T-helper 1 cell treated with Interleukin-12 subunit alpha and Interleukin-12 subunit beta and Interleukin-4 antibody, amounts not matched to agents 30 ng/mL and 1 ng/mL, for 36 hours (primary cell): ENCODE data around the gene SOAT2. TPM values are rescaled to one million over a fixed set of nuclear protein-coding genes. Genes with fewer than 3 reads are reported as not detected.
"Not testable (repeated sequence)": the region's sequence is repeated elsewhere in the genome, so short reads cannot be mapped to it uniquely, and the experiment has no call there.

Experiments
- intact Hi-C: fragments of 100-400 bp; cut with micrococcal nuclease; formaldehyde crosslinking; loops from one replicate; pipeline ENCODE4 v1.15.1; 2024
- total RNA-seq: library from RNA; stranded (reverse); gene quantifications from 2 replicates; pipeline ENCODE4 v1.2.3, GENCODE V29; 2022

SOAT2 gene
- total RNA-seq, 1 donor from 2014 or later, result not detected

DNA sequence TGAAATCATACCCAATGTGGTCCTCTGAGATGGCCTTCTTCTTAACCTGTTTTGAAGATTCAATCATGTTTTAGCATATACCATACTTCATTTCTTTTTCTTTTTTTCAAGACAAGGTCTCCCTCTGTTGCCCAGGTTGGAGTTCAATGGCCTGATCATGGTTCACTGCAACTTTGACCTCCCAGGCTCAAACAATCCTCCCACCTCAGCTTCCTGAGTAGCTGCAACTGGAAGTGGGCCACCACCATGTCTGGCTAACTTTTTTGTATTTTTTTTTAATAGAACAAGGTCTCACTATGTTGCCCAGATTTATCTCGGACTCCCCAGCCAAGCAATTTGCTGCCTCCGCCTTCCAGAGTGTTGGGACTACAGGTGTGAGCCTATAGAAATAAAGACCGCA lies 30.4 kb downstream of the SOAT2 start:
- intact Hi-C loops, result no loop called here

DNA sequence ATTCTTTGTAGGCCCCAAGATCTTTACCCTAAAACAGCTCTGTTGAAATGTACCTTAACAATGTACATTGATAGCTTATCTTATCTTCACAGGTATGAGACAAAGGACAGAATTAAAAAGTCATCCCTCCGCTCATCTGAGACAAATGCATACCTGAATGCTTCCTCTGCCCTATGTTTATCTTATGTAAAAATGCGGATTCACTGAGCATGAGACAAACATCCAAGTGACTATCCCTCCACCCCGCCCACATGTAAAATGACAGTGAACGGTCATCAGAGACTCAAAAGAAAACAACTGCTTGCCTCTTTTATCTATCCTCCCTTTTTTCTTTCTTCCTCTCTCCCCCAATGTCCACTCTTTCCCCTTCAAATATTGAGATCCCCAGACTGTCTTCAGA lies 40.1 kb downstream of the SOAT2 start:
- intact Hi-C loops, result no loop called here

DNA sequence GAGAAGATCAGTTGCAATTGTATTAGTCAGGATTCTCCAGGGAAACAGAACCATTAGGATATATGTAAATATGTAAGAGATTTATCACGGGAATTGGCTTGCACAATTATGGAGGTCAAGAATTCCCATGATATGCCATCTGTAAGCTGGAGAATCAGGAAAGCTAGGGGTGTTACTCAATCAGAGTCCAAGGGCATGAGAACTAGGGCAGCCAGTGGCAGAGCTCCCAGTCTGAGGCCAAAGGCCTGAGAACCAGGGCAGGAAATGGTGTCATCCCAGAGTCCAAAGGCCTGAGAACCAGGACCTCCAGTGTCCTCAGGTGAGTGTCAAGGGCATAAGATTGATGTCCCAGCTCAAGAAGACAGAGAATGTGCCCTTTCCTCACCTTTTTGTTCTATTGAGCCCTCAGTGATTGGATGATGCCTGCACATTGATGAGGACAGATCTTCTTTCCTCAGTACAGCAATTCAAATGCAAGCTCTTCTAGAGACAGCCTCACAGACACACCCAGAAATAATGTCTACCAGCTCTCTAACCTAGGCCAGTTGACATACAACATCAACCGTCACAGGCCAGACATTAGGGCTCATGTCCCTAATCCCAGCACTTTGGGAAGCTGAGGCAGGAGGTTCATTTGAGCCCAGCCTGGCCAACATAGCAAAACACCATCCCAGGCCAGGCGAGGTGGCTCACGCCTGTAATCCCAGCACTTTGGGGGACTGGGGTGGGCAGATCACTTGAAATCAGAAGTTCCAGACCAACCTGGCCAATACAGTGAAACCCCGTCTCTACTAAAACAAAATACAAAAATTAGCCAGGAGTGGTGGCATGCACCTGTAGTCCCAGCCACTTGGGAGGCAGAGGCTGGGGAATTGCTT lies 42.3 kb downstream of the SOAT2 start:
- intact Hi-C loops, result no loop called here

DNA sequence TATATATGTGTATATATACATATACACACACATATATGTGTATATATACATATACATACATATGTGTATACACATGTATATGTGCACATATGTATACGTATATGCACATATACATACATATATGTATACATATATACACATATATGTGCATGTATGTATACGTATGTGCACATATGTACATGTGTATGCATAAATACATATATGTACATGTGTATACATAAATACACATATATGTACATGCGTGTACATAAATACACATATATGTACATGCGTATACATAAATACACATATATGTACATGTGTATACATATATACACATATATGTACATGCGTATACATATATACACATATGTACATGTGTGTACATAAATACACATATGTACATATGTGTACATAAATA lies 43.9 kb downstream of the SOAT2 start:
- intact Hi-C loops, result no loop called here

DNA sequence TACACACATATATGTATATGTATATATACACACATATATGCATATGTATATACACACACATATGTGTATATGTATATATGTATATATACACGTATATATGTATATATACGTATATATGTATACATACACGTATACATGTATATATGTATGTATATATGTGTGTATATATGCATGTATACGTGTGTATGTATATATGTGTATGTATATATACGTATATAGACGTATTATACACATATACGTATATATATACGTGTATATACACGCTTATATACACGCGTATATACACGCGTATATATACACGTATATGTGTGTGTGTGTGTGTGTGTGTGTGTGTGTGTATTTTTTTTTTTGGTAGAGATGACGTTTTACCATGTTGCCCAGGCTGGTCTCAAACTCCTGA lies 44.4 kb downstream of the SOAT2 start:
- intact Hi-C loops, result no loop called here

DNA sequence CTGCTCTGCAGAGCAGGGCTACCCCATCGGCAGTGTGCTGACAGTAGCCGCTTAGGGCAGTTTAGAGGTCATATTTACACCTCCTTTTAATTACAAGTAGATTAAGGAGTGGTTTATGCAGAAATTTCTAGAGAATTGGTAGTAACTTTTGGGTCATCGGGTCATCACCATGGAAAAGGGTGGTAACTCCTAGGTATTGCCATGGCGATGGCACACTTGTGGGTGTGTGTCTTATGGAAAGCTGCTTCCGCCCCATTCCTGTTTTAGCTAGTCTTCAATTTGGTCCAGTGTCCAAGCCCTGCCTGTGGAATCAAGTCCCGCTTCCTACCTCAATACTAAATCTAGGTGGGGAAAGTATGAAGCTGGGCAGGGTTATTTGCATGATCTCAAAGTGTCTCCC lies 47.8 kb downstream of the SOAT2 start:
- intact Hi-C loops, result no loop called here

DNA sequence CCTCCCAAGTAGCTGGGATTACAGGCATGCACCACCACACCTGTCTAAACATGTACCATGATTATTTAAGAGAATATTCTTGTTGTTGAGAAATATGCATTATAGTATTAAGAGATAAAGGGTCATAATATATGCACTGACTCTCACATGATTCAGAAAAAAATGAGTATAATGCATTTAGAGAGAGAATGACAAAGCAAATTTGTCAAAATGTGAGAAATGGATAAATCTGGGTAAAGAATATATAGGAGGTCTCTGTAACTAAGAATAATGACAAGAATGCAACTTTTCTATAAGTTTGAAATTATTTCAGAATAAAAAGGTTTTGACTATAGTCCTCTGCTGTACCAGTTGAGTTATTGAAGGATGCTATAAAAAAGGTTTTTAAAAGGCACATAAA lies 49.1 kb downstream of the SOAT2 start:
- intact Hi-C loops, result no loop called here

DNA sequence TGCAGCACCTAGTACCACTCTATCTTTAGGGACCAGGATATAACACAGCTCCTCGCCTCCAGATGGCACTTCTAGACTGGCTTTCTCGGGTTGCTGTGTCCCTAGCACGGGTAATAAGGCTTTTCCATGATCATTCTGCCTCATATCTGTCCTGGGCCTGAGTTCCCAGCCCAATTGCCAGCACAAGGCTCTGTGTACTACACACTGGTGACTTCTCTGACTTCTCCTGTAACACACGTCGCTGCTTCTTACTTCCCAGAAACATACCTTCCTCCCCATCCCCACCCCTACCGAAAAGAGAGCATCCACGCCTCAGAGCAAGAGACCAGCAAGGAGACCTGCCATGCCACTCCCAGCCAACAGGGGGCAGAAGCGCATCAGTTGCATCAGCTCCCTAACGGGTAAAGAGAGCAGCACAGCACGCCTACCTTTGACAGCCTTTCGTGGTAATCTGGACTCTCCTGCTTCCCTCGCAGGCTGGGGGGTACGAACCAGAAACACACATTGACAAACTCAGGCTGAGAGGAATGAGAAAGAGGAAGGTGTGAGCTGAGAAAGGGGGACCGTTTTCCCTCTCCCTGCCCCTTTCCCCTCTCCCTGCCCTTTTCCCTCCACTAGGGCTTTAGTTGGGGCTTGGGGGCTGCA lies 56.0 kb downstream of the SOAT2 start:
- intact Hi-C loops, result loop anchor here (1.0 to 2.0 kb wide), 13 partner anchors 21 to 262 kb away; partner anchors contain the start of genes AAAS, CSAD, ESPL1 and MYG1

DNA sequence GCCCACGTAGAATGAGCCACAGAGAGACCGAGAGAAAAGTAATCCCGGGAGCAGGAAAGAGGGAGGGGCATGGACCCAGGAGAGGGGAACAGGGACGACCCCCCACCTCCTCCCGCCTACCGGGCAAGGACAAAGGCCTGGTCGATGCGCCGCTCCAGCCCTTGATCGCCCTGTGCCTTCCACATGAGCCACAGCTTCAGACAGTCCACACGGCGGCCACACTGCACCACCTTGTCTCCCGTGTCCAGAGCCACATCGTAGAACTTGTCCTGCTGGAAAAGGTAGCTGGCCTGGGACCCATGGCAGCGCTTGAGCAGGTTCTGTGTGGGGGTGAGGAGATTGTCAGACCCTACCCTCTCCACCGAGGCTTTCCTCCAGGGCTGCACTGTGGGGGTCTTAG lies 56.7 kb downstream of the SOAT2 start:
- intact Hi-C loops, result loop anchor here (1.0 to 2.0 kb wide), 13 partner anchors 20 to 261 kb away; partner anchors contain the start of genes AAAS, CSAD, ESPL1 and MYG1

DNA sequence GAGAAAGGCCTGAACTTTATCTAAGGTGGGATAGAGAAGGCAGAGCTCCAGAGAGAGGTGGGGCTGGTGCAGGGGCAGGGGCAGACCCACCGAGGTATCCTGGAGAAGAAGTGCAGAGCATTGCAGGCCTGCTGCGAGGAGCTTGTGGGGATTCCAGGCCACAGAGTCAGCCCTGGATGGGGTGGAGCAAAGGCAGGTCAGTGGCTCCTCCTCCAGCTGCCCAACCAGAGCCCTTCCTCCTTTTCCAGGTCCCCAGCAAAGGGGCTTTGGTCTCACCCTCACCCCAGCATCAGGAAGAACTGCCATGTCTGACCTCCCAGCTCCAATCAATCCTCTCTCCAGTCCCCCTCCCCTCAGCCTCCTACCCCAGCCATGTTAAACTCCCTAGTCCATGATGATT lies 57.4 kb downstream of the SOAT2 start:
- intact Hi-C loops, result no loop called here

DNA sequence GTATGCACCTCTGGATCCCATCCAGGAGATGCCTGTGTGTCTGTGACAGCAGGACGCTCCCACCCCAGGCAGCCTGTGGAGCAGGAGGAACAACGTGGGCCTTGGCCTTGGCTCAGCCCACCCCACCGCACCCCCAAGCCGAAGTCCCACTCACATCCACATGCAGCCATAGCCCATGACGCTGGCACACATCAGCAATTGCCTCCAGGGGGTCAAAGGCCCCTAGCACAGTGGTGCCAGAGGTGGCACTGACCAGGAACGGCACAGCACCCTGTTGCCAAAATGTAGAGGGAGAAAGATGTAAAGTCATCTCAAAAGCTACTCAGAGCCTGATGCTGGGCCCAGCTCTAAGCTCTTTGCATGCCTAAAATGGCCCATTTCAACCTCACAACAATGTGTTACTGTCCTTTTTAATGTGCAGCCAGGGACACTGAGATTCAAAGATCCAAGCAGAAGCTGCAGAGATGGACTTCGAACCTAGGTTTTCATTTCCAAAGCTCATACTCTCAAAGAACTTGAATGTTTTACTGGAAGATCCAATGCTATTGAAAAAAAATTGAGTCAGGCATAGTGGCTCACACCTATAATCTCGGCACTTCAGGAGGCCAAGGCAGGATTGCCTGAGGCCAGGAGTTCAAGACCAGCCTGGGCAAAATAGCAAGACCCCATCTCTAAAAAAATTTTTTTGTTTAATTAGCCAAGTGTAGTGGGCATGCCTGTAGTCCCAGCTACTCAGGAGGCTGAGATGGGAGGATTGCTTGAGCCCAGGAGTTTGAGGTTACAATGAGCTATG lies 58.0 kb downstream of the SOAT2 start:
- intact Hi-C loops, result no loop called here

DNA sequence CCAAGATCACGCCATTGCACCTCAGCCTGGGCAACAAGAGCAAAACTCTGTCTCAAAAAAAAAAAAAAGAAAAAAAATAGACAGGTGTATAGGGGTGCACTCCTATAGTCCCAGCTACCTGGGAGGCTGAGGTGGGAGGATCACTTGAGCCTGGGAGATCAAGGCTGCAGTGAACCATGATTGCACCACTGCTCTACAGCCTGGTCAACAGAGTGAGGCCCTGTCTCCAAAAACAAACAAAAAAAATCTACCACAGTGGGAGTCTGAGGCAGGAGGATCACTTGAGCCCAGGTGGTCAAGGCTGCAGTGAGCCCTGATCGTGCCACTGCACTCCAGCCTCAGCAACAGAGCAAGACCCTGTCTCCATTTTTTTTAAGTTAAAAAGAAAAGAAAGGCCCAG lies 59.7 kb downstream of the SOAT2 start:
- intact Hi-C loops, result not testable (repeated sequence)

DNA sequence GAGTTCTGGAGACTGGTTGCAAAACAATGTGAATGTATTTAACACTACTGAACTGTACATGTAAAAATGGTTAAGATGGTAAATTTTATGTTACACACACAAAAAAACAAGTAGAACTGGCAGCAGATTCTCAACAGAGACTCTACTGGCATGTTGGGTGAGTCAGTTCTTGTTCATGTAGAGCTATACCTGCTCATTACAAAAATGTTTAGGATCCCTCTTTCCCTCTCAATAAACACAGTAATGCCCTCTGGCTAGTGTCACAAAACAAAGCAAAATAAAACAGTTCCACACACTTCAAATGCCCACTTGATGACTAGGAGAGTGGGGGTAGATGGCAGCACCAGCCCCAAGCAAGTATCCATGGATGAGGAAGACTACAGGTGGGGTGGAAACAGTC lies 63.6 kb downstream of the SOAT2 start:
- intact Hi-C loops, result no loop called here

DNA sequence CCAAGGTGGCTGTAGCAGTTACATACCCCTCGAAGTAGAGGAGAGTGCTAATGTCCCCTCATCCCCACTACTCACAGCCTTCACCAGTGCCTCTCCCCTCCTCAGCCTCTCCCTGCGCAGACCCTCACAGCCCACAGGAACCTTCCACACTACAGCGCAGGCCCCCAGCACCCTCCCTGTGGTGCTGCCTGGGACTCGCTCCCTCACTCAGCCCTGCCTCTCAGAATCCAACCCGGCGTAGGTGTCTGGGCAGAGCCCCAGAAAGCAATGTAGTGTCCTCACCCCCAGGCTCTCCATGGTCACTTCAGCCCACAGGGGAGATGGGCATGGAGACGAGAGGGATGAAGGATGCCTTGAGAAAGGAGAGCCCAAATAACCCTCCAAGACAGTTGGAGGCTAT lies 66.4 kb downstream of the SOAT2 start:
- intact Hi-C loops, result no loop called here

DNA sequence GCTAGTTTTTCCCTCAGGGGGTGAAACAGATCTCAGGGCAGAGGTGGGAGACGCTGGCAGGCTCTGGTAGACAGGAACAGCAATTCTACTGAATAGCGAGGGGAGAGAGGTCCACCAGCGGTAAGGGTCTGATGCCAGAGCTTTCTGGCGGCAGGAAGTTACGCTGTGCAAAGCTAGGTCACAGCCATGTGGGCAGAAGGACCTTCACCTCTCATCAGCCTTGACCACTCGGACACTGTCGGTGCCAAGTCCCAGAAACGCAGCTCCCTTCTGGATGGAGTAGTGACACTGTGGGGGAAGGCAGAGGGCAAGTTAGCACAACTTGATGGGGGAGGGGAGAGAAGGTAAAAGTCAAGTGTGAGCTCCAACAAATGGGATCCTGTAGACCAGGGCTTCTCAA lies 66.9 kb downstream of the SOAT2 start:
- intact Hi-C loops, result no loop called here

DNA sequence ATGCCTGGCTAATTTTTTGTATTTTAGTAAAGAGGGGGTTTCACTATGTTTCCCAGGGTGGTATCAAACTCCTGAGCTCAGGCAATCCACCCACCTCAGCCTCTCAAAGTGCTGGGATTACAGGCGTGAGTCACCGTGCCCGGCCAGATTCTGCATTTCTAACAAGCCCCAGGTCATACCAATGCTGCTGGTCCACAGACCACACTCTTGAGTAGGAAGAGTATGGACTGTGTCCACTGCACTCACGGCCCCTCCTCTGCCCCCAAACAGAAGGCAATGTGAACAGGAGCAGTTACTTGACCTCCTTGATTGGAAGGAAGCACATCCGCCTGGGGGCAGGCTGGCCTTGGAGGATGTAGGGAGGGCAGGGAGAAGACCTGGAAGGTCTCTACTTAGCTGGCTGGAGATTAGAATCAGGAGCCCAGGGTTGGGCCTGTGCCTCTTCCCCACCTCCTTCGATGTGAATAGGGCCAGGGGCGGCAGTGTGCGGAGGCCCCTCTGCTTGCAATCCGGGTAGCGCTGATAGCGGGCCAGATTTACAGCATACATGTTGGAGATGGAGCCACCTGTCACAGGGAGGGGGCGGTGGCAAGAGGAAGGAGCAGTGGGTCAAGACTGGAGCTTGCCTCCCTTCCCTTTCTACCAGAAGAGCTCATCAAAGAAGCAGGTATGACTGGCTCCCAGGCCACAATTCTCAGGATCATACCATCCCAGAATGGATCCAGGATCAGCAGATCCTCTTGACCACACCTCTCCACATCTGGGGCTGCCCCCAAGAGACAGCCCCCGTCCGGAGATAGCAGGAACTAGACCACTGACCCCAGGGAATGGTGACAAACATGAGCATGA lies 67.8 kb downstream of the SOAT2 start:
- intact Hi-C loops, result no loop called here

DNA sequence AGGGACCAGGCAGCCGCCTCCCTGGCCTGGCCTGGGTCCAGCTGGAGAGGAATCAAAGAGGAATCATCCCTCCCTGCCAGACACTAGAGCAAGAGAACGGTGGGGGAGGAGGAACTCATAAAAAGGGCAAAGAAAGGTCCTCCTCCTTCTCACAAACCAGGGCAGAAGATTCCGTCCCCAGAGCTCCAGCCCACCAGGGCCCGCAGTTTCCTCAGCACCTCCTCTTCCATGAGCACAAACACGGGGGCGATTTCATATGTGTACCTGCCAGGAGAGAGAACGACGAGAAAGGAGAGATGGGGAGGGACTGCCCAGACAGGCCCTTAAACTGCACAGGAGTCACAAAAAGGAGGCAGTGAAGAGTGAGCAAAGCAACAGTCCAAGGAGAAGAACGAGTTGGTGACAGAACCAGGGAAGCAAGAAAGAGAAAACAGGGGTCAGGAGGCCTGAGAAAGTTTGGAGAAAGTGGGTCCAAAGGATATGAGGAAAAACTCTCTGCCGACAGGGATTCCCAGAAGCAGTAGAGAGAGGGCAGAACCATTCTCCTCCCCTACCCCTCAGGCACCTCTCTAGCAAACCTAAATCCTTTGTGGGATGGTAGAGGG lies 68.5 kb downstream of the SOAT2 start:
- intact Hi-C loops, result no loop called here

DNA sequence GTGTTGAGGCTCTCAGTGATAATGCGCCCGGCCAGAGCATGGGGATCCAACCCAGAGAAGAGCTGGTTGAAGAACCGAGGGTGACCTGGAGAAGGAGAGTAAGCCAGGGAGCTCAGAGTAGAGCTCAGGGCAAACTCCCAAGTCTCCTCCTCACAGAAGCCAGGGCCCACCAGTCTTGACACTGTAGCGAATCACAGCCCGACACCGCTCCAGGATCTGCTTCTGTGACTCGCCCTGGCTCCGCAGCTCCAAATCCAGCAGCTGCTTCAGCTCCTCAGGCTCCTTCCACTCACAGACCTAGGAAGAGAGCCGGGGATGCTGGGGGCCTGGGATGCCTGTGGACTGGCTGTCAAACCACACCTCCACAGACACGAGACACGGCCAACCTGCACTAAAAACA lies 69.1 kb downstream of the SOAT2 start:
- intact Hi-C loops, result no loop called here

DNA sequence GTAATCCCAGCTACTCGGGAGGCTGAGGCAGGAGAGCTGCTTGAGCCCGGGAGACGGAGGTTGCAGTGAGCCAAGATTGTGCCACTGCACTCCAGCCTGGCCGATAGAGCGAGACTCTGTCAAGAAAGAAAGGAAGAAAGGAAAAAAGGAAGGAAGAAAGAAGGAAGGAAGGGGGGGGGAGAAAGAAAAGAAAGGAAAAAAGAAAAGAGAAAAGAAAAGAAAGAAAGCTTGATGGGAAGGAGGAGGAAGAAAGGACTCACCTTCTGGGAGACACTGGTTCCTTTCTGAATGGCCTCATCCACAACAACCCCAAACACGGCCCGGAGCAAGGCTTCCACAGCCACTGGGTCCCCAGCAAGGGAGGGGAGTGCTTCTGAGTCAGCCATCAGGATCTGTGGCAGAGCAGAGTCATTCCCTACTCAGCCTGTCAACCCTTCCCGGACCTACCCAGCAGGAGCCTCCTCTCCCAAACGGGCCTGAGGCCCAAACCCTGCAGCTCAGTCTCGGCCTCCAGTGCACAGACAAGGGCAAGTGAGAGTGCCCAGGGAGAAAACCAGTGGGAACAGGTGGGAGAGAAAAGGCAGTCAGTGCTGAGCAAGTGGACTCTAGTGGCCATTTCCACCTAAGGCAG lies 69.9 kb downstream of the SOAT2 start:
- intact Hi-C loops, result no loop called here
